AG20443 (cell line): Measurements from ENCODE around the gene C5orf58.
"Not testable (repeated sequence)": the region's sequence is repeated elsewhere in the genome, so short reads cannot be mapped to it uniquely, and the experiment has no call there.

Experiments
- DNase-seq: peaks from one replicate; pipeline ENCODE4 v3.0.0; 2012; ENCODE audit warnings: low spot score, mixed read lengths

The C5orf58 gene

DNA sequence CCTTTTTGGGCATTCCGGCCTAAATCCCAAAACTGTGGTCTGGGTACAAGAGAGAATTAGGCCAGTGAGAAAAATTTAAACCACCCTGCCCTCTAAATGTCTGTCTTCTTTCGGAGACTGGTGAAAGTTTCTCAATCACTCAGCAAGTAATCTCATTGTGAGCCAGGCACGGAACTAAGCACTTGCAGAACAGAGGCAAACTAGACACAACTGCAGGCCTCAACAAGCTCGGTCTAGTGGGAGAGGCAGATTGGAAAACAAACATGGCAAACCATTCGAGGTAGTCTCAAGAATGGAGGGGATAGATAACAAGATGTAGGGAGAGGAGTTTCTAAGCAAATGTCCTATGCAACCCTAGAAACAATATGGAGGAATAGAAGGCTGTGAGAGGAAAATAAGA lies 8.9 kb upstream of the C5orf58 start:
- DNase-seq, result no peak

DNA sequence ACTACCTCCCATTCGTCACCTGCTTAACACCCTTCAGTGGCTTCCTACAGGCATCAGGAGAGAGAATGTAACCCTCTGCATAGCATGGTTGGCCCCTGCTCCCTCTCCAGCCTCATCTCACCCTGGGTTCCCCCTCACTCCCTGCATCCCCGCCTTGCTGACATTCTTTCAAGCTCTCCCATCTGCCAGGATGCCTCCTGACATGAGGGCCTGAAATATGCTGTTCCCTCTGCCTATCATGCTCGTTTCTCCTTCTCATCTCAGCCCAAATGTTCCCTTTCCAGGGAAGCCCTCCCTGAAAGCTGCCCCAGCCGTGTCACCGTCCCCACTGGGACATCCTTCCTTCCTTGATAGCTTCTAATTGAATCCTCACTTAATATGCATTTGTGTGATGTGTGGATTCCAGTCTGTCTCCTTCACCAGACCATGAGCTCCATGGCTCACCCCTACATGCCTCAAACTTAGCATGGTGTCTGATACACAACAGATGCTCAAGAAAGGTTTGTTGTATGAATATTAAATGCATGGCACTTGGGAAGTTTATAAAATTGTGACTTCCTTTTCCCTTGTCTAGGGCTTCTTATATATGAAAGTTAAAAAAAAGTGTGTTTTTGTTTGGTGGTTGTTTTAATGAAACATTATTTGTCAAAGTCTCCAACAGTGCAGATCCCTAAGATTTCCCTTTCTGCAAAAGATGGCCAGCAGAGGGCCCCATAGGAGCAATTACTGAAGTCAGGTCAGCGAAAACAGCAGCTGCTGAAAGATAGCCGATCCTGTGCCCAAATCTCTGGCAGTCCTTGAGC lies 7.3 kb upstream of the C5orf58 start:
- peak; percentile 81 for DNase-seq

DNA sequence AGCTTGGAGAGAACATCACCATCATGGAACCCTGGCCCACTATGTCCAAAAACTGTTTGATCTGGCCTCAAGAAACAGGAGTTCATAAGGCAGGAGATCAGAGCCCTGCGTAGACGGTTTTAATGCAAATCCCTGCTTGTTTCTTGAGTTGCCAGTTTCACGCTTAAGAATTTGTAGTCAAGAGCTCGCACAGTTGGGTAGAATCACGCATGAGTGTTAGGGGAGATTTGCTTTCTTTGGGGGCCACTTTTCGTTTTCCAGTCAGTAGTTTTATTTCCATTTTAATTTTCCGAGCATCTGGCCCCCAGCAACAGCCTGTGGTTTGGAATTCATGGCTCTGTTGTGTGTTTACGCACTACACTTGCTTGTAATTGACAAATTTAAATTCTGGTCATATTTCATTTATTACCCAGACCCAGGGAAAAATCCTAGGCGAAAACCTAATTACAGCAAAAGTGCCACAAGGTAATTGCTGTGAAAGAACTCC lies 6.6 kb upstream of the C5orf58 start:
- DNase-seq, result no peak

DNA sequence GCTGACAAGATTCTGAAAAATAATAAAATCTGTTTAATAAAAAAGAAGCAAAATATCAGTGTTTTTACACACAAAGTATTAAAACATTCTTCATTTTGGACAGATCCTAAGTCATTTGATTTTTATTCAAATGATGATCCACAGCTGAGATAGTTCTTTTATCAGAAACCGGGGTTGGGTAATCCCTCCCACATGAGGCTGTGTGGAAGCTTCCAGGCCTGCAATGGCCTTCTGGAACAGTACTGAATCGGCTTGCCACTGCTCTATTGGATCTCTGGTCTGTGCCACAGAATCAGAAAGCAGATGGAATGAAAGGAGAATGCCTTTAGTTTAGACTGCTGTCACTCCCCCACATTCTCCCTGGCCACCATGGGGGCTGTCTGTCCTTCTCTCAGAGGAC lies 6.1 kb upstream of the C5orf58 start:
- DNase-seq, result no peak

- no peak for DNase-seq
Measured at GRCh38 chr5:170228762-170229435, 3.9 kb upstream of the C5orf58 start.

DNA sequence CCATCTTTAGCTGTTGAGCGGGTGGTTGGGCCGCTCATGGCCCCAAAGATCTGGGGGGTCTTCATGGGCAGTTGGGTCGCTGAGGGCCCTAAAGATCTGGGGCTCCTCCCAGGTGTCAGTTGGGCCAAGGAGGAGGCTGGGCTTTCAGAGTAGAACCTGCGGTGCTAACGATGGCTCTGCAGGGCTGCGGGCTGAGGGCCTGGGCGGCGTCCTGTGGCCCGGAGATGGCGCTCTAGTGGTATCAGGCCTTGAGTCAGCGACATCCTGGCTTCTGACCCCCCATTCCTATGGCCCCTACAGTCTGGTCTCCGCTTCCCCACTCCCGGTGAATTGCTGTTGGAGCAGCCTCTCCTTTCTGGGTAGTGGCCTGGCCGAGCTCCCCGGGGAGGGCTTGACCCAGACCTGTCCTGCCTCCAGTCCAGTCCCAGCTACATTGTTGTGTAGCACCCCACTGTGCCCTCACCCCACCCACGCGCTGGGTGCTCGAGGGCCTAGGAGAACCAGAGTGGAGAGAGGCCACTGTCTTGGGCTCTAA lies 640 bp downstream of the C5orf58 start:
- DNase-seq, result no peak

DNA sequence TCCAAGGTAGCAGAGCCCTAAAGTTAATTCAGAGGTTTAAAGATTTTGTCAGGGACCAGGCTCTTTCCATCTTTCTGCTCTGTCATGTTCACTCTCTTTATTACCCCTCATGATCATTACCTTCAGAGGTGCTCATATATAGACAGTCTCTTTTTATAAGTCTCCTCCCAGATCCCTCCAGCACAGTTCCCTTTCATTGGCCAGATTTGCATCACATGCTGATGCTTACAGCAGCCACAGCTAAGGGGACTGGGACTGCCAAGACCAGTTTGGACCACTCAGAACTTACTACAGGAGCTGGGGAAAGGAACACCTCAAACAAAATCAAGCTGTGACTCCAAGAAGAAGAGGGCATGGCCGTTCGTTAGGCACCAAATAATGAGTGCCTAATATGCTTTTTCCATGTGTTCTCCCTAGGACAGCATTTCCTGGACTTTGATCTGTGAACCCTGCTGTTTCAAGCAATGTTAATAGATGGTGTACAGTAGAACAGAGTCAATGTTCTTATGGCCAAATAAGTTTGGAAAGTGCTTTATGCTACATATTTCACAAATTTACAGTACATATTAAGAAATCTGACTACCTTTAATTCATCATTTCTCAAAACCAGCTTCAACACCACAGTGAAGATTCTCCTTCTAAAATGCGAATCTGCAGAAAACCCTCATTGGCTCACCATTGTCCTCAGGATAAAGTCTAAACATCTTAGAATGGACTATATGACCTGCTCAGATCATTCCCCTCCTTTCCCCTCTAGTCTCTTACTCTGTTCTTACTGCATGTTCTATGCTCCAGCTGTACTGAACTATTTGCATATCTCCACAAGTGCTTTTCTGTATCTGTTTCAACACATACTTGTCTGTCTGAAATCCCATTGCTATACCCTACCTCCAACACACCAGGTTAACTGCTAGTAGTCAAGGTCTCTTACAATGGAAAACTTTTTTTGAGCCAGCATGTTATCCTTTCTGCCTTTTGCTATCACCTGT lies 3.4 kb downstream of the C5orf58 start:
- DNase-seq, result no peak

- no peak for DNase-seq
Measured at GRCh38 chr5:170238456-170239196, 5.8 kb downstream of the C5orf58 start.

DNA sequence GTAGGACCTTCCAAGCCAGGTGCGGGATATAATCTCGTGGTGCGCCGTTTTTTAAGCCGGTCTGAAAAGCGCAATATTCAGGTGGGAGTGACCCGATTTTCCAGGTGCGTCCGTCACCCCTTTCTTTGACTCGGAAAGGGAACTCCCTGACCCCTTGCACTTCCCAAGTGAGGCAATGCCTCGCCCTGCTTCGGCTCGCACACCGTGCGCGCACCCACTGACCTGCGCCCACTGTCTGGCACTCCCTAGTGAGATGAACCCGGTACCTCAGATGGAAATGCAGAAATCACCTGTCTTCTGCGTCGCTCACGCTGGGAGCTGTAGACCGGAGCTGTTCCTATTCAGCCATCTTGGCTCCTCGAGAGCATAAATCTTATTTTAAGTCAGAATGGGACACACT lies 12.7 kb downstream of the C5orf58 start:
- not testable (repeated sequence) for DNase-seq

DNA sequence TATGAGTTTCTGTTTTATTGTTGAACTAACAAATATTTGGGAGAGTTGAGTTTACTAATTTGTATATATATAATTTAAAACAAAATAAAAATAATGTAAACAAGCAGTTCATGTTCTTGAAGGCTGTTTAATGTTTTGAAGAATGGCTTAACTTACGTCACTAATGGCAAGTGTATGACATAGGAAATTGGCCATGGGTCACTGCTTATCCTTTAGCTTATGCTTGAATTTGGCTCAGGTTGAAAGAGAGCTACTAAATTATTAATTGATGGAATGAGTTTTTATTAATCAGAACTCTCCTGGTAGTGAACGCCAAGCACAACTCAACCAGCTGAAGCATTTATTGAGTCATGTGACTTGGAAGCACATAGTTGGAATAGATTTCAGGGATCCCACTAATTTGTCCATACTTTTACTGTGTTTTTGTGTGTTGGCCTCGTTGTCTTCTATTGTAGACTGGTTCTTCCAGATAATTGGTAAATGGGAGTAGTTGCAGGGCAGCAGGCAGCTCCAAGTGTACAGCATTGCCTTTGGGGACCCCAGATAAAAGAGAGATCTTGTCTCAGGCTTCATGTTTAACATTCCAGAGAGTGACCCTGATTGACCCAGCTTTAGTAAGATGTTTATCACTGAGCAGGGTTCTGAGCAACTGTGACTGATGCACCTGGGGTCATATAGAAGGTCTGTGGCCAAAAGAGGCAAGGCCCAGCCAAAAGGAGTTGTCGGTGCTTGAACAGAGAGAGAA lies 13.5 kb downstream of the C5orf58 start:
- DNase-seq, result no peak

- DNase-seq, result no peak
Measured at GRCh38 chr5:170247363-170247762, 14.6 kb downstream of the C5orf58 start.

GRCh38 chr5:170248172-170248930 lies 15.6 kb downstream of the C5orf58 start:
- no peak for DNase-seq

DNA sequence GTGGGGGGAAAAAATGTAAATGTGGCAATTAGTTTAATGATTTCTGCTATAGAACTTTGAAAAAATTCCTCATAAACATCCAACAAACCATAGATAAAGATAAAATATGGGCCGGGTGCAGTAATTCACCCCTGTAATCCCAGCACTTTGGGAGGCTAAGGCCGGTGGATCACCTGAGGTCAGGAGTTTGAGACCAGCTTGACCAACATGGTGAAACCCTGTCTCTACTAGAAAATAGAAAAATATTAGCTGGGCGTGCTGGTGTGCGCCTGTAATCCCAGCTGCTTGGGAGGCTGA lies 16.1 kb downstream of the C5orf58 start:
- DNase-seq, result not testable (repeated sequence)

DNA sequence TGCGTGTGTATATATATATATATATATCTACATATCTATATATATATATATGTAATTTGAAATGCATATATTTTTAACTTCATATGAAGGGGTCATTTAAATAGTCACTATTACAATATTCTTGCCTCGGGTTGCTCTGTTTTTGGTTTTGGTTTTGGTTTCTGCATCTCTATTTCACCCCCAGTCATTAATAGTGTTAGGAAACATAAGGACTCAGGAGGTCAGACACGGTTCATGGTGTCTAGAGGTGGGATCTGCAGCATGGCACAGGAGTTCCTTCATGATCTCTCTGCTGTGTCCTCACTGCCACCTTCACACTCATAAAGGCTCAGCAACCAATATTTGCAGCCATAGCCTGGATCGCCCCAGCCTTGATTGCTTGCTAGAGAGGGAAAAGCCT lies 16.6 kb downstream of the C5orf58 start:
- no peak for DNase-seq

GRCh38 chr5:170250810-170251317 lies 18.1 kb downstream of the C5orf58 start:
- DNase-seq, result no peak

DNA sequence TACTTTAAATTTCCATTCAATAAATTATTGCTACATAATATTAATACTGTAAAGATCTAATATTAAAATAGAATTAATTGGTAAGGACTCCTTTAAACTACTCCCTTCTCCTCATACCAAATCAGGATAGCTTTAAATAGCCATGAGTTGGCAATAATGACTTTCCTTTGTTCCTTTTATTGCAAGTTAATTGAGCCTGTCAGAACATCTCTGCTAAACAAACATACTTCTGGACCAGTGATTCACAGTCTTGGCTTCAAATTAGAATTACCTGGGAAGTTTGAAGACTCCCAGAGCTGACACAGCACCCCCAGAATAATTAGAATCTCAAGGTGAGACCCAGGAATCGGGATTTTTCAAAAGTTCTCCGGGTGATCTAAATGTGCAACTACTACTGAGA lies 18.7 kb downstream of the C5orf58 start:
- DNase-seq, result no peak

DNA sequence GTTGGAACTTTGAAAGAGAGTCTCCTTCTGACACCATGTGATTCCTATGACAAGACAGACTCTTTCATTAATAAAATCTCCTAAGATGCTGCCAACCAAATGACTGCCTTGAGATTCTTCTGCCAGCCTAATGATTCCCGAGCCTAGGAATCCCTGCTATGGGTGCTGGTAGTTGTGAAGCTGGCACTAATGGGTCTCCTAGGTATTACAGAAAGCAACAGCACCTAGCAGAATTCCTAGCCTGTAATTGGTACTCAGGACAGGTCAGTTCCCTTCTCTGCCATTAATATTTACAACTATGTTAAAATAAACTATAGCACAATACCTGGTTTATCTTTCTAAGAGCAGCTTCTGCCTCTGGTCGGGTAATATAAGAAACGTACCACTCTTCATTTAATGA lies 19.3 kb downstream of the C5orf58 start:
- DNase-seq, result no peak

DNA sequence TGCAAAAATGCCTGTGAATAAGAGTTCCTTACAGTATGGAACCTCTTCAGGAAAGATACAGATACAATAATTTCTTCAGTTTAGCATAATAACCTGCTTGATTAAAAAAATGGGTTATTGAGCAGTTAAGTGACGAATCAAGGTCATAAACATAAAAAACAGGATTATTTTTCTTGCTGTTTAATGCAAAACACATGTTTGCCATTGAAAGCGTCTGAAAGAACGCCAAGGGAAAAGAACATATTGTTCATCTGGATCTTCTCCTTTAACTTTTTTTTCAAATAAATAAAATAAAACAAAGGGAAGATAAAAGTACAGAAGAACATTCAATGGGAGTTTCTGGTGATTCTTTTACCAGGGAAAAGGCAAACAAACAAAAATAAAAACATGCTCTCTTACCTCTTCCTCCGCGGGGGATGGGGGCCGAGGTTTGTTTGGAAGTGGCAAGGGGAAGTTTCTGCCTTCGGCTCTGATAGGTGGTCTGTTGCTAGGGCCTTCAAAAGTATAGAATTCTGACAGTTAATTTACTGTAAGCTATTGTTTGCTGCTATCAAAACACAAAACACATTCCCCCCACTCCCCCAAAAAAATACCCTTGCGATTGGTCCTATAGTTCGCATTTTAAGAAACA lies 20.1 kb downstream of the C5orf58 start:
- no peak for DNase-seq

GRCh38 chr5:170254056-170254455 lies 21.3 kb downstream of the C5orf58 start:
- no peak for DNase-seq
